CD14-positive monocyte (primary cell): ENCODE data around the gene PTPRD. TPM values are rescaled to one million over a fixed set of nuclear protein-coding genes. Genes with fewer than 3 reads are reported as not detected.
A peak's percentile ranks its signal among the peaks of the same experiment; 100 is the strongest.

Source experiments
- DNase-seq, 3 donors: peaks; one replicate each; pipeline ENCODE4 v3.0.0-alpha.2; 2011 to 2022
- H2AFZ ChIP-seq: 2 replicates; pipeline ENCODE4 v1.6.0; 2012; ENCODE audit warnings: mild to moderate bottlenecking, low read depth, low read length, inconsistent platforms; ENCODE audit not compliant: insufficient read depth, poor library complexity, severe bottlenecking
- H3K27ac ChIP-seq, 2 donors: 1 replicate in 1 of 2; 2 replicates in 1 of 2; pipeline ENCODE4 v1.5.1; 2012 to 2013; ENCODE audit warnings: low read length in 2 of 2, control low read depth in 1 of 2, inconsistent platforms in 1 of 2, low read depth in 1 of 2, mild to moderate bottlenecking in 1 of 2
- H3K27me3 ChIP-seq, 2 donors: one replicate each; pipeline versions ENCODE4 v1.6.0 to v1.6.1; 2011 to 2013; ENCODE audit warnings: low read length in 2 of 2; ENCODE audit not compliant: control insufficient read depth in 2 of 2, insufficient read depth in 2 of 2
- H3K36me3 ChIP-seq, 2 donors: replicated peaks in 1 of 2; 1 replicate in 1 of 2; 2 replicates in 1 of 2; pipeline versions ENCODE4 v1.5.1 to v1.6.1; 2012 to 2013; ENCODE audit warnings: low read length in 2 of 2, control low read depth in 1 of 2, inconsistent platforms in 1 of 2, mild to moderate bottlenecking in 1 of 2; ENCODE audit not compliant: insufficient read depth in 2 of 2, control insufficient read depth in 1 of 2
- H3K4me1 ChIP-seq, 2 donors: 1 replicate in 1 of 2; 2 replicates in 1 of 2; pipeline versions ENCODE4 v1.5.1 to v1.6.1; 2012 to 2013; ENCODE audit warnings: low read length in 2 of 2, control low read depth in 1 of 2, inconsistent platforms in 1 of 2, mild to moderate bottlenecking in 1 of 2, moderate library complexity in 1 of 2; ENCODE audit not compliant: insufficient read depth in 2 of 2, control insufficient read depth in 1 of 2
- H3K4me2 ChIP-seq: replicated peaks from 2 replicates; pipeline ENCODE3; 2012; ENCODE audit warnings: low read length, moderate library complexity, mild to moderate bottlenecking; ENCODE audit not compliant: poor library complexity, severe bottlenecking; ENCODE audit errors: extremely low read depth
- H3K4me3 ChIP-seq, 3 experiments: fragments of 200-600 bp in 1 of 3; sonication (generic) in 1 of 3; replicated peaks in 1 of 3; 1 replicate in 2 of 3; 2 replicates in 1 of 3; pipeline ENCODE4 v1.5.1; 2011 to 2013; ENCODE audit warnings: low read length in 3 of 3, mild to moderate bottlenecking in 3 of 3, control low read depth in 2 of 3, low read depth in 2 of 3, inconsistent platforms in 1 of 3, moderate library complexity in 1 of 3
- H3K79me2 ChIP-seq: 2 replicates; pipeline ENCODE4 v1.6.0; 2012; ENCODE audit warnings: mild to moderate bottlenecking, control low read depth, inconsistent platforms, low read length, moderate library complexity; ENCODE audit not compliant: insufficient read depth
- H3K9ac ChIP-seq: 2 replicates; pipeline ENCODE4 v1.6.0; 2017; ENCODE audit warnings: low read length, mild to moderate bottlenecking; ENCODE audit not compliant: insufficient read depth, poor library complexity, severe bottlenecking
- H3K9me3 ChIP-seq, 2 donors: replicated peaks in 1 of 2; 1 replicate in 1 of 2; 2 replicates in 1 of 2; pipeline versions ENCODE4 v1.5.1 to v1.6.1; 2012 to 2013; ENCODE audit warnings: low read length in 2 of 2, control low read depth in 1 of 2; ENCODE audit not compliant: control insufficient read depth in 1 of 2, insufficient read depth in 1 of 2
- H4K20me1 ChIP-seq: 2 replicates; pipeline ENCODE4 v1.6.0; 2012; ENCODE audit warnings: mild to moderate bottlenecking, low read length, control low read depth, moderate library complexity; ENCODE audit not compliant: insufficient read depth
- H3K27ac Mint-ChIP-seq, 7 donors: one replicate each; pipeline ENCODE4 v1.8.0; 2020; ENCODE audit warnings: mild to moderate bottlenecking in 7 of 7, mixed read lengths in 7 of 7, moderate library complexity in 6 of 7, inconsistent platforms in 2 of 7
- H3K27me3 Mint-ChIP-seq, 3 donors: one replicate each; pipeline ENCODE4 v1.8.0; 2021 to 2022; ENCODE audit warnings: low read depth in 3 of 3, mild to moderate bottlenecking in 3 of 3, mixed read lengths in 3 of 3, moderate library complexity in 3 of 3, inconsistent platforms in 1 of 3
- H3K36me3 Mint-ChIP-seq, 2 donors: one replicate each; pipeline ENCODE4 v1.8.0; 2020; ENCODE audit warnings: mixed read lengths in 2 of 2, inconsistent platforms in 1 of 2, mild to moderate bottlenecking in 1 of 2
- H3K4me1 Mint-ChIP-seq: one replicate; pipeline ENCODE4 v1.8.0; 2020; ENCODE audit warnings: mild to moderate bottlenecking, mixed read lengths
- H3K4me3 Mint-ChIP-seq, 2 donors: one replicate each; pipeline ENCODE4 v1.8.0; 2020; ENCODE audit warnings: mild to moderate bottlenecking in 2 of 2, mixed read lengths in 2 of 2, moderate library complexity in 1 of 2
- H3K9me3 Mint-ChIP-seq, 7 donors: one replicate each; pipeline ENCODE4 v1.8.0; 2020 to 2022; ENCODE audit warnings: mixed read lengths in 7 of 7, mild to moderate bottlenecking in 6 of 7, moderate library complexity in 6 of 7, inconsistent platforms in 2 of 7
- CTCF ChIP-seq: fragments of 200-600 bp; IDR thresholded peaks from one replicate; pipeline ENCODE4 v1.8.0; 2022; ENCODE audit warnings: antibody characterized with exemption, mild to moderate bottlenecking
- WGBS: methylation state at CpG from one replicate; pipeline ENCODE4 v1.1.5; 2013; ENCODE audit warnings: missing lambda C conversion rate; ENCODE audit not compliant: insufficient coverage; 5-methylcytosine and 5-hydroxymethylcytosine counted together
- intact Hi-C, 2 donors: fragments of 100-400 bp; cut with micrococcal nuclease; formaldehyde crosslinking; loops; one replicate each; pipeline versions ENCODE4 v1.15.0 to v1.15.1; 2023
- polyA plus RNA-seq, 3 donors: library from polyadenylated mRNA; depleted of rRNA in 1 of 3; unstranded in 2 of 3; stranded (reverse) in 1 of 3; fragments of 300-500 nt in 2 of 3; fragments of >200 nt in 1 of 3; fragmentation: Illumina TruSeq in 2 of 3; gene quantifications; 1 replicate in 2 of 3; 2 replicates in 1 of 3; pipeline ENCODE4 v1.2.3, GENCODE V29; 2012 to 2021

Gene PTPRD
- polyA plus RNA-seq, 3 donors = not detected

GRCh38 chr9:9790216-9790872, 822.5 kb downstream of the PTPRD start:
- H3K4me3 Mint-ChIP-seq = no peak overlapping the region
- no peak overlapping the region for H3K4me3 ChIP-seq

GRCh38 chr9:9783711-9784110, 829.1 kb downstream of the PTPRD start:
- DNase-seq = no peak
- Histone ChIP-seq H3K36me3 (no peaks in the 10 kb centered on the region), H3K27me3 (no peaks in the 10 kb centered on the region), H2AFZ (no peak overlapping the region), H4K20me1 (no peaks in the 10 kb centered on the region), H3K4me2 (no peak overlapping the region), H3K4me3 (no peak overlapping the region), H3K9me3 (no peaks in the 10 kb centered on the region), H3K9ac (no peak overlapping the region), H3K79me2 (no peaks in the 10 kb centered on the region), H3K4me1 (no peaks in the 10 kb centered on the region), H3K27ac (no peak overlapping the region)
- Mint-ChIP-seq H3K36me3 (no peaks in the 10 kb centered on the region), H3K9me3 (peaks cover 0 to 5% (median 2%) of the 10 kb centered on the region in 7 donors), H3K27ac (no peak overlapping the region), H3K4me1 (no peaks in the 10 kb centered on the region), H3K4me3 (no peak overlapping the region), H3K27me3 (peaks cover 0 to 2% (median 2%) of the 10 kb centered on the region in 3 donors)
- TF ChIP-seq CTCF = no peak
- no CpG with 5 or more reads among the region's 4 CpGs for WGBS
- intact Hi-C loops = no loop called here

More at GRCh38 chr9:9790216-9790872, 822.5 kb downstream of the PTPRD start:
- intact Hi-C loops = no loop called here
- Mint-ChIP-seq H3K9me3 (no peaks in the 10 kb centered on the region), H3K4me1 (no peaks in the 10 kb centered on the region), H3K27ac (peak overlapping the region in 1 of 7 donors; percentile 18), H3K27me3 (peaks cover 0 to 2% (median 0%) of the 10 kb centered on the region in 3 donors), H3K36me3 (no peaks in the 10 kb centered on the region)
- H3K79me2 ChIP-seq = no peaks in the 10 kb centered on the region
- H3K27ac ChIP-seq = no peak overlapping the region
- no peak overlapping the region for H3K4me2 ChIP-seq
- no peak for DNase-seq
- no peaks in the 10 kb centered on the region for H3K4me1 ChIP-seq
- no CpG with 5 or more reads among the region's 1 CpG for WGBS
- H4K20me1 ChIP-seq = no peaks in the 10 kb centered on the region
- no peaks in the 10 kb centered on the region for H3K9me3 ChIP-seq
- no peaks in the 10 kb centered on the region for H3K27me3 ChIP-seq
- no peak for TF ChIP-seq CTCF
- H2AFZ ChIP-seq = no peak overlapping the region
- H3K36me3 ChIP-seq = no peaks in the 10 kb centered on the region
- no peak overlapping the region for H3K9ac ChIP-seq
